GM10248 (cell line): ENCODE measurements around the gene BOK.

Source experiments
- CTCF ChIA-PET: fragments of 300-600 bp; sonication (Branson Sonifier 250); formaldehyde crosslinking; extraction: SDS; loops from one replicate; lab custom pipeline; 2021; ENCODE audit warnings: antibody characterized with exemption; lab: Yijun Ruan, JAX
- POLR2A ChIA-PET: fragments of 350-650 bp; sonication (Branson Sonifier 250); formaldehyde crosslinking; extraction: SDS; loops from one replicate; lab custom pipeline; 2020; ENCODE audit warnings: antibody characterized with exemption; lab: Yijun Ruan, JAX
- DNase-seq: peaks from one replicate; pipeline ENCODE4 v3.0.0; 2012; ENCODE audit errors: extremely low spot score
- CTCF ChIP-seq: IDR thresholded peaks from 2 replicates; pipeline ENCODE4 v1.5.1; 2012; ENCODE audit warnings: mild to moderate bottlenecking, low read depth; ENCODE audit errors: extremely low read depth, missing control alignments, control extremely low read depth

Gene BOK

GRCh38 chr2:241550616-241551580, 7.6 kb upstream of the BOK start:
- ChIA-PET POLR2A (no interaction called here), CTCF (no interaction called here)
- DNase-seq, result no peak
- TF ChIP-seq CTCF, result no peak

DNA sequence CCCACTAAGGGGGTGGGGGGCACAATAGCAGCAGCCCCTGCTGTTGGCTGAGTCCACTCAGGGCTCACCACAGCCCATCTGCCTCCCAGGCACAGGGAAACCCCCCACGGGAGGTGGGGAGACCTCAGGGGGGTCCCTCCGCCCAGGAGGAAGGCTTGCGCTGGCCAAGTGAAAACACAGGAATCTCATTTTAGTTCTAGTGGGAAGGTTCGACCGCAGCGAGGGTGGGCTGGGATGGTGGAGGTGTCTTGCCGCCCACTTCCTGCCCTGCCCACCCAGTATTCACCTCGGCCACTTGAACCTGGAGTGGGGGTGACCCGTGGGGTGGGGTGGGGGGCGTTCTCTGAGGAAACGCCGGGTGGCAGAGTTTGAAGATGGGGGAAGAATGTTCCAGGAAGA, 6.9 kb upstream of the BOK start:
- no peak for DNase-seq
- TF ChIP-seq CTCF, result no peak
- POLR2A ChIA-PET, result no interaction called here
- CTCF ChIA-PET, result no interaction called here

DNA sequence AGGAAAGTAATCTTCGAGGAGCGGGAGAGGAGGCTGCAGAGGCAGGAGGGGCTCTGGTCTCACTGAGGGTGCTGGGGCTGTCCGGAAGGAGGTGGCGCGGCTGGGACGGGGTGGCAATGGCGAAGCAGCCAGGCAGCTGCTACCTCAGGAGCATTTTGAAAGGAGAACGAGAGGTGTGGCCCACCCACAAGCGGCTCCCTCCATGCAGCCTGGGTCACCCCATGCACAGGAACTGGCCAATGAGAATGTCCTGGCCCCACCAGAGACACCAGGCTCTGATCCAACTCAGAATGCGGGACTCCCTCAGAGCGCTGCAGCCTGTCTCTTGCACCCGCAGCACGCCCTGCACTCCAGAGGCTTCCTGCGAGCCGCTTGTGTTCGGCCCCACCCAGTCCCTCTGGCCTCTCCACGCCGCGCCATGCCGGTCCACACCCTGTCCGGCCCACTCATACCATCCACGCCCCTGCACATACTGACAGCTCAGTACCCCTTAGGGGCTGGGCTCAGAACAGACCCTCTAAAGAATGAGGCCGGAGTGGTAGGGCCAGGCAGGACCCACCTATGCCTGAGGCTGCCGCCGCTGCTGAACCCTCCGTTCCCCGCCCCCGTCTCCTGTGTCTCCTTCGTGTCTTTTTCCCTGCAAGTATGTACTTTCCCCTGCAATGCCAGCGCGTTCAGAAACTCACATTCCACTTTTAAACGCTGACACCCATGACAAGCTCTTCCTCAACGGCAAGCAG, 6.4 kb upstream of the BOK start:
- TF ChIP-seq CTCF, result no peak
- no peak for DNase-seq
- ChIA-PET CTCF (no interaction called here), POLR2A (interaction anchor here (0.5 kb wide), 1 partner anchor 354 kb away, joined by 7 read pairs; no protein-coding TSS in a partner anchor)

GRCh38 chr2:241553512-241553830, 5.1 kb upstream of the BOK start:
- no peak for TF ChIP-seq CTCF
- no peak for DNase-seq
- CTCF ChIA-PET, result no interaction called here
- POLR2A ChIA-PET, result no interaction called here

- POLR2A ChIA-PET, result no interaction called here
Measured at GRCh38 chr2:241553981-241554380, 4.6 kb upstream of the BOK start.

More at GRCh38 chr2:241553981-241554380, 4.6 kb upstream of the BOK start:
- DNase-seq, result no peak
- no peak for TF ChIP-seq CTCF
- CTCF ChIA-PET, result no interaction called here
